GM12878 (cell line): ENCODE measurements around the gene DPY19L1. TPM values are rescaled to one million over a fixed set of nuclear protein-coding genes. Genes with fewer than 3 reads are reported as not detected.

Experiments
- ATAC-seq: fragments of 200-7000 bp; cut with Tn5 transposase; 3 replicates; pipeline ENCODE4 v1.9.1; 2020; ENCODE audit warnings: mild to moderate bottlenecking, moderate library complexity
- BruUV-seq: library from RNA; stranded (reverse); fragments of 400-500 nt; replicated peaks from 2 replicates; lab custom pipeline; 2021; lab: Mats Ljungman, UMichigan
- CTCF ChIA-PET: fragments of 300-600 bp; sonication (Branson Sonifier 250); formaldehyde crosslinking; extraction: SDS; loops from one replicate; lab custom pipeline; 2021; ENCODE audit warnings: inconsistent platforms; lab: Yijun Ruan, JAX
- POLR2A ChIA-PET: fragments of 350-600 bp; formaldehyde crosslinking; extraction: SDS; loops from one replicate; lab custom pipeline; 2021; ENCODE audit warnings: inconsistent platforms; lab: Charles Lee
- RAD21 ChIA-PET: fragments of 300-600 bp; sonication (Branson Sonifier 250); formaldehyde crosslinking; loops from one replicate; lab custom pipeline; 2023; ENCODE audit warnings: antibody characterized with exemption; ENCODE audit not compliant: unreplicated experiment; lab: Charles Lee
- SMC1A ChIA-PET: fragments of 300-600 bp; sonication (Branson Sonifier 250); formaldehyde crosslinking; loops from one replicate; lab custom pipeline; 2023; ENCODE audit not compliant: unreplicated experiment, uncharacterized antibody; lab: Charles Lee
- DNase-seq: peaks from one replicate; pipeline ENCODE4 v3.0.0-alpha.2; 2011; ENCODE audit warnings: low read depth, low spot score
- FAIRE-seq: peaks from 3 replicates; lab custom pipeline; 2011; peaks lifted over from hg19 to GRCh38; lab: Jason Lieb, UNC
- H2AFZ ChIP-seq: 2 replicates; pipeline ENCODE4 v1.6.0; 2011; ENCODE audit warnings: low read depth, low read length, control low read depth; ENCODE audit not compliant: control insufficient read depth
- H3K27ac ChIP-seq: 2 replicates; pipeline ENCODE4 v1.5.1; 2011; ENCODE audit warnings: control low read depth; ENCODE audit not compliant: control insufficient read depth, insufficient read depth
- H3K27me3 ChIP-seq, 2 experiments: replicated peaks in 1 of 2; 2 replicates each; pipeline versions ENCODE4 v1.6.0 to v1.6.1; 2011; ENCODE audit warnings: low read length in 1 of 2; ENCODE audit not compliant: control insufficient read depth in 2 of 2, insufficient read depth in 2 of 2
- H3K36me3 ChIP-seq, 2 experiments: 2 replicates each; pipeline ENCODE4 v1.5.1; 2011; ENCODE audit warnings: low read length in 1 of 2; ENCODE audit not compliant: control insufficient read depth in 2 of 2, insufficient read depth in 2 of 2
- H3K4me1 ChIP-seq: 2 replicates; pipeline ENCODE4 v1.6.1; 2011; ENCODE audit warnings: mild to moderate bottlenecking, low read length, moderate library complexity, mixed read lengths; ENCODE audit not compliant: control insufficient read depth, insufficient read depth
- H3K4me2 ChIP-seq: 2 replicates; pipeline ENCODE4 v1.6.0; 2011; ENCODE audit warnings: control low read depth; ENCODE audit not compliant: control insufficient read depth, insufficient read depth
- H3K4me3 ChIP-seq: fragments of 200-600 bp; sonication (generic); 2 replicates; pipeline ENCODE4 v1.5.1; 2016
- H3K79me2 ChIP-seq: 2 replicates; pipeline ENCODE4 v1.6.0; 2011; ENCODE audit warnings: low read length; ENCODE audit not compliant: control insufficient read depth, insufficient read depth
- H3K9ac ChIP-seq: 2 replicates; pipeline ENCODE4 v1.8.0; 2011; ENCODE audit warnings: low read length, control low read depth, mixed read lengths; ENCODE audit not compliant: control insufficient read depth, insufficient read depth
- H3K9me3 ChIP-seq: replicated peaks from 3 replicates; pipeline ENCODE4 v1.5.1; 2011; ENCODE audit warnings: mild to moderate bottlenecking, low read length; ENCODE audit not compliant: control insufficient read depth, insufficient read depth
- H4K20me1 ChIP-seq: 2 replicates; pipeline ENCODE4 v1.6.0; 2011; ENCODE audit not compliant: control insufficient read depth, insufficient read depth
- ATF7 ChIP-seq: fragments of 450-650 bp; IDR thresholded peaks from 2 replicates; pipeline ENCODE4 v1.6.1; 2016; ENCODE audit warnings: low read depth, mild to moderate bottlenecking
- BRCA1 ChIP-seq: IDR thresholded peaks from 2 replicates; pipeline ENCODE4 v1.6.1; 2011; ENCODE audit warnings: low read depth, low read length, improper control_type of control experiment
- KDM1A ChIP-seq: fragments of 200-600 bp; sonication (generic); IDR thresholded peaks from 2 replicates; pipeline ENCODE4 v1.6.1; 2016; ENCODE audit warnings: borderline replicate concordance
- NR2C1 ChIP-seq: fragments of 450-650 bp; IDR thresholded peaks from 2 replicates; pipeline ENCODE4 v1.6.1; 2017; ENCODE audit warnings: antibody characterized with exemption, mild to moderate bottlenecking, moderate library complexity
- POLR2AphosphoS2 ChIP-seq: IDR thresholded peaks from 2 replicates; pipeline ENCODE4 v1.6.1; 2011; ENCODE audit warnings: low read depth, mild to moderate bottlenecking, low read length, improper control_type of control experiment, moderate library complexity
- RB1 ChIP-seq: fragments of 450-650 bp; formaldehyde crosslinking; IDR thresholded peaks from 2 replicates; pipeline ENCODE4 v1.6.1; 2017; ENCODE audit warnings: mild to moderate bottlenecking, borderline replicate concordance
- SMC3 ChIP-seq: IDR thresholded peaks from 2 replicates; pipeline ENCODE4 v1.6.1; 2011; ENCODE audit warnings: low read length, improper control_type of control experiment, borderline replicate concordance
- SUZ12 ChIP-seq: fragments of 200-600 bp; sonication (generic); IDR thresholded peaks from one replicate; pipeline ENCODE4 v1.6.1; 2018; ENCODE audit warnings: antibody characterized with exemption, mild to moderate bottlenecking; ENCODE audit not compliant: unreplicated experiment
- WRNIP1 ChIP-seq: IDR thresholded peaks from 2 replicates; pipeline ENCODE4 v1.6.1; 2011; ENCODE audit warnings: low read depth, low read length, improper control_type of control experiment, borderline replicate concordance
- YBX1 ChIP-seq: fragments of 450-650 bp; IDR thresholded peaks from 2 replicates; pipeline ENCODE4 v1.6.1; 2016; ENCODE audit warnings: antibody characterized with exemption
- WGBS: methylation state at CpG from one replicate; pipeline ENCODE4 v1.1.6; 2016; ENCODE audit warnings: low lambda C conversion rate; ENCODE audit not compliant: insufficient replicate concordance, insufficient coverage; ENCODE audit errors: missing lambda C conversion rate; 5-methylcytosine and 5-hydroxymethylcytosine counted together
- in situ Hi-C: fragments of 300-500 bp; cut with MboI; formaldehyde crosslinking; loops from 9 replicates; pipeline ENCODE4 v1.14.3; 2018; ENCODE audit warnings: mixed read lengths
- intact Hi-C: fragments of 100-400 bp; cut with micrococcal nuclease; formaldehyde crosslinking; loops from one replicate; pipeline ENCODE4 v1.14.2; 2022; ENCODE audit not compliant: unreplicated experiment
- polyA plus RNA-seq, 11 experiments: library from polyadenylated mRNA; depleted of rRNA in 4 of 11; unstranded in 6 of 11; stranded (reverse) in 5 of 11; fragments of >200 nt; fragmentation: Nextera tagmentation in 4 of 11; fragmentation: Illumina TruSeq in 1 of 11; extraction: Ambion mirVana in 4 of 11; extraction: Trizol in 1 of 11; gene quantifications; 1 replicate in 1 of 11; 2 replicates in 10 of 11; pipeline versions ENCODE4 v1.2.1 to v1.2.3, GENCODE V29; 2011 to 2016; ENCODE audit warnings: inconsistent platforms in 2 of 11, missing spikeins in 2 of 11, low read depth in 1 of 11
- total RNA-seq, 4 experiments: library from RNA; depleted of rRNA in 3 of 4; stranded (reverse); fragments of >200 nt in 3 of 4; fragmentation: Illumina TruSeq in 1 of 4; extraction: Trizol in 1 of 4; gene quantifications; 2 replicates each; pipeline versions ENCODE4 v1.2.1 to v1.2.3, GENCODE V29; 2013 to 2021
- TF ChIP-seq, protein P1 (sequence below): fragments of 150-350 bp; IDR thresholded peaks from 2 replicates; pipeline ENCODE4 v1.6.1; 2014; ENCODE audit warnings: mild to moderate bottlenecking, low read depth, low read length

DPY19L1 gene
- total and polyA plus RNA-seq, 10 of the 15 experiments (the other 5 are each of a cell fraction or from before 2014, with no cell fraction given) = 0.47 to 35.4 (median 3.8) TPM

DNA sequence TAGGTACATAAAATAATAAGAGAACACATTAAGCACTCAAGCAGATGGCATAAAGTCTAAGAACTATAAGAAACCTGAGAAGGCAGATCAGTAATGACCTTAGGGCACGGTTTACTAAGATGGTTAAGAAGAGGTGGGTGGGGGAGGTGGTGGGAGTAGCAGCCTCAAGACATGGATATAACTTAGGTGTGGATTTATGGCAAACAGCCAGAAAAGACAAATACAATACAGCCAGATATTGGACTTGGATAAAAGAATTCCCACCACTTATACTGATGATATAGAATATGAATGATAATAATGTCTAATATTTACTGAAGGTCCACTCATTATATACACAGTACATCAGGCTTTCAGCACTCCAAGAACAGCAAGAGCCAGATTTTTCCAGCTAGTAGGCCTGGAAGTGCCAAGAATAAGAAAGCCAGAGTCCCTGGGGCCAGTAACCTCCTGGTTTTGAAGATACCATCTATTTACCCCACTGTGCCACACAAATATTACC, 11.9 kb downstream of the DPY19L1 start:
- no peaks in the 10 kb centered on the region for H3K9me3 ChIP-seq
- 4% methylated on average over 1 of the region's 1 CpG for WGBS
- H3K36me3 ChIP-seq = no peaks in the 10 kb centered on the region; a peak in 1 of 4 replicates
- ATAC-seq (no peak), DNase-seq (no peak), FAIRE-seq (no peak)
- no peak overlapping the region for H3K4me3 ChIP-seq
- no peak for TF ChIP-seq SUZ12
- no peak for TF ChIP-seq NR2C1
- TF ChIP-seq, protein P1, sequence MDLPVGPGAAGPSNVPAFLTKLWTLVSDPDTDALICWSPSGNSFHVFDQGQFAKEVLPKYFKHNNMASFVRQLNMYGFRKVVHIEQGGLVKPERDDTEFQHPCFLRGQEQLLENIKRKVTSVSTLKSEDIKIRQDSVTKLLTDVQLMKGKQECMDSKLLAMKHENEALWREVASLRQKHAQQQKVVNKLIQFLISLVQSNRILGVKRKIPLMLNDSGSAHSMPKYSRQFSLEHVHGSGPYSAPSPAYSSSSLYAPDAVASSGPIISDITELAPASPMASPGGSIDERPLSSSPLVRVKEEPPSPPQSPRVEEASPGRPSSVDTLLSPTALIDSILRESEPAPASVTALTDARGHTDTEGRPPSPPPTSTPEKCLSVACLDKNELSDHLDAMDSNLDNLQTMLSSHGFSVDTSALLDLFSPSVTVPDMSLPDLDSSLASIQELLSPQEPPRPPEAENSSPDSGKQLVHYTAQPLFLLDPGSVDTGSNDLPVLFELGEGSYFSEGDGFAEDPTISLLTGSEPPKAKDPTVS = no peak
- no peak for TF ChIP-seq WRNIP1
- no peak for TF ChIP-seq RB1
- no peak for TF ChIP-seq ATF7
- no peak for TF ChIP-seq KDM1A
- no peak for TF ChIP-seq SMC3
- TF ChIP-seq BRCA1 = no peak
- TF ChIP-seq POLR2AphosphoS2 = no peak
- TF ChIP-seq YBX1 = no peak
- RAD21 ChIA-PET = interaction anchor here (1.1 to 3.4 kb wide), 2 partner anchors 9 to 10 kb away, joined by 3 to 12 read pairs; no protein-coding TSS in a partner anchor
- no peaks in the 10 kb centered on the region for H3K79me2 ChIP-seq
- H3K9ac ChIP-seq = no peak overlapping the region
- H4K20me1 ChIP-seq = no peaks in the 10 kb centered on the region
- BruUV-seq = no TSS peak
- no peak overlapping the region for H2AFZ ChIP-seq
- H3K27ac ChIP-seq = no peak overlapping the region
- no peak overlapping the region for H3K4me2 ChIP-seq
- POLR2A ChIA-PET = interaction anchor here (1.4 to 1.6 kb wide), 2 partner anchors 9 to 11 kb away, joined by 3 read pairs; no protein-coding TSS in a partner anchor
- SMC1A ChIA-PET = interaction anchor here (0.9 to 3.4 kb wide), 3 partner anchors 8 to 351 kb away, joined by 3 to 16 read pairs (median 5); no protein-coding TSS in a partner anchor
- no peaks in the 10 kb centered on the region for H3K4me1 ChIP-seq
- H3K27me3 ChIP-seq = no peaks in the 10 kb centered on the region
- CTCF ChIA-PET = interaction anchor here (0.5 to 1.2 kb wide), 2 partner anchors 8 to 98 kb away, joined by 3 read pairs; no protein-coding TSS in a partner anchor
- in situ Hi-C loops = no loop called here
- intact Hi-C loops = no loop called here
